H1 (cell line): ENCODE results near the gene KLRC3. TPM values are rescaled to one million over a fixed set of nuclear protein-coding genes. Genes with fewer than 3 reads are reported as not detected.

Source experiments
- BACH1 ChIP-seq: IDR thresholded peaks from 2 replicates; pipeline ENCODE4 v1.6.1; 2012; ENCODE audit warnings: low read length, improper control_type of control experiment
- CHD7 ChIP-seq: fragments of 300-600 bp; sonication (generic); IDR thresholded peaks from 2 replicates; pipeline ENCODE4 v1.7.1; 2012; ENCODE audit warnings: low read length, moderate library complexity, mild to moderate bottlenecking, inconsistent platforms; ENCODE audit not compliant: insufficient replicate concordance
- HDAC2 ChIP-seq, 2 experiments: fragments of 300-600 bp in 1 of 2; sonication (generic) in 1 of 2; IDR thresholded peaks; 2 replicates each; pipeline ENCODE4 v1.6.1; 2011 to 2012; ENCODE audit warnings: low read depth in 2 of 2, low read length in 2 of 2, mild to moderate bottlenecking in 2 of 2, moderate library complexity in 2 of 2, borderline replicate concordance in 1 of 2, inconsistent platforms in 1 of 2
- POU5F1 ChIP-seq: IDR thresholded peaks from 2 replicates; pipeline ENCODE4 v1.6.1; 2011; ENCODE audit warnings: low read depth, mild to moderate bottlenecking, low read length, moderate library complexity
- RAD21 ChIP-seq, 2 experiments: IDR thresholded peaks in 1 of 2; conservative IDR thresholded peaks in 1 of 2; 2 replicates each; pipeline ENCODE4 v1.6.1; 2011; ENCODE audit warnings: low read depth in 2 of 2, low read length in 2 of 2, improper control_type of control experiment in 1 of 2, inconsistent platforms in 1 of 2, mild to moderate bottlenecking in 1 of 2, moderate library complexity in 1 of 2
- RFX5 ChIP-seq: IDR thresholded peaks from 2 replicates; pipeline ENCODE4 v1.6.1; 2011; ENCODE audit warnings: low read depth, low read length, improper control_type of control experiment, borderline replicate concordance
- SRF ChIP-seq: IDR thresholded peaks from 2 replicates; pipeline ENCODE4 v1.6.1; 2011; ENCODE audit warnings: mild to moderate bottlenecking, low read depth, low read length, moderate library complexity
- TEAD4 ChIP-seq: IDR thresholded peaks from 2 replicates; pipeline ENCODE4 v1.6.1; 2012; ENCODE audit warnings: low read depth, low read length, inconsistent platforms, mixed read lengths
- polyA plus RNA-seq, 7 experiments: library from polyadenylated mRNA; depleted of rRNA in 3 of 7; stranded (reverse) in 5 of 7; unstranded in 2 of 7; fragments of >200 nt in 5 of 7; fragments of 200-250 nt in 2 of 7; gene quantifications; 1 replicate in 5 of 7; 2 replicates in 1 of 7; 4 replicates in 1 of 7; pipeline versions ENCODE4 v1.2.1 to v1.2.3, GENCODE V29; 2011 to 2013; ENCODE audit warnings: missing spikeins in 2 of 7, mixed read lengths in 2 of 7
- total RNA-seq: library from RNA; stranded (reverse); fragmentation: NEBNext Ultra II Directional; extraction: Animal tissue kit (Norgen Biotek cat#: 25700); gene quantifications from 2 replicates; pipeline ENCODE4 v1.2.1, GENCODE V29; 2021

The KLRC3 gene
- total and polyA plus RNA-seq, 2 of the 8 experiments (the other 6 are each of a cell fraction or from before 2014, with no cell fraction given): not detected

- no peak for TF ChIP-seq CHD7
- TF ChIP-seq RAD21 (IDR thresholded peaks at IDR 0.05 in 1 of 2, conservative IDR thresholded peaks at IDR 0.05 in 1 of 2; ENCODE audit: low read depth in 2 of 2, low read length in 2 of 2): no peak
- TF ChIP-seq RFX5: no peak
- no peak for TF ChIP-seq SRF
- no peak for TF ChIP-seq TEAD4
- no peak for TF ChIP-seq HDAC2 (IDR thresholded peaks at IDR 0.05; ENCODE audit: borderline replicate concordance in 1 of 2, low read depth in 2 of 2, low read length in 2 of 2)
- TF ChIP-seq BACH1: no peak
- TF ChIP-seq POU5F1: no peak
These were observed 15.1 kb downstream of the KLRC3 start (continued) for GRCh38 chr12:10405294-10405693.
